CD4-positive, alpha-beta T cell treated with Interleukin-2 at 100 ng/mL for 4 hours (primary cell): Measurements from ENCODE around the gene NOS1AP.

Source experiments
- DNase-seq: peaks from one replicate; pipeline ENCODE4 v3.0.0-alpha.2; 2020; ENCODE audit warnings: low spot score

Gene NOS1AP

GRCh38 chr1:162138112-162138511, 68.6 kb downstream of the NOS1AP start:
- DNase-seq = no peak

GRCh38 chr1:162138599-162139181, 69.2 kb downstream of the NOS1AP start:
- DNase-seq = no peak

GRCh38 chr1:162139211-162139610, 69.7 kb downstream of the NOS1AP start:
- no peak for DNase-seq

- no peak for DNase-seq
Measured at GRCh38 chr1:162141281-162142054, 72.0 kb downstream of the NOS1AP start.

- DNase-seq = no peak
Measured at GRCh38 chr1:162142968-162143367, 73.5 kb downstream of the NOS1AP start.

GRCh38 chr1:162144268-162144667, 74.8 kb downstream of the NOS1AP start:
- DNase-seq = no peak

- DNase-seq = no peak
Measured at GRCh38 chr1:162144853-162145252, 75.4 kb downstream of the NOS1AP start.

- no peak for DNase-seq
Measured at GRCh38 chr1:162145280-162145965, 75.9 kb downstream of the NOS1AP start.

GRCh38 chr1:162145966-162146696, 76.6 kb downstream of the NOS1AP start:
- DNase-seq = no peak

- DNase-seq = no peak
Measured at GRCh38 chr1:162147760-162148159, 78.3 kb downstream of the NOS1AP start.

GRCh38 chr1:162150112-162150511, 80.6 kb downstream of the NOS1AP start:
- no peak for DNase-seq

GRCh38 chr1:162151900-162152829, 82.7 kb downstream of the NOS1AP start:
- no peak for DNase-seq

- no peak for DNase-seq
Measured at GRCh38 chr1:162153374-162153773, 83.9 kb downstream of the NOS1AP start.

- no peak for DNase-seq
Measured at GRCh38 chr1:162157469-162157868, 88.0 kb downstream of the NOS1AP start.

- DNase-seq = no peak
Measured at GRCh38 chr1:162158624-162159271, 89.3 kb downstream of the NOS1AP start.

GRCh38 chr1:162159515-162159914, 90.0 kb downstream of the NOS1AP start:
- DNase-seq = no peak

GRCh38 chr1:162161916-162162550, 92.5 kb downstream of the NOS1AP start:
- no peak for DNase-seq

- no peak for DNase-seq
Measured at GRCh38 chr1:162165528-162165927, 96.0 kb downstream of the NOS1AP start.

- DNase-seq = no peak
Measured at GRCh38 chr1:162166917-162167615, 97.6 kb downstream of the NOS1AP start.

- no peak for DNase-seq
Measured at GRCh38 chr1:162168261-162168660, 98.8 kb downstream of the NOS1AP start.
